Prostate gland (tissue), 2 donors: ENCODE measurements around the gene AGBL3. TPM values are rescaled to one million over a fixed set of nuclear protein-coding genes. Genes with fewer than 3 reads are reported as not detected.

Experiments used
- DNase-seq: peaks from one replicate; pipeline ENCODE4 v3.0.0-alpha.2; 2019; ENCODE audit warnings: low spot score
- H3K27ac ChIP-seq, 2 donors: fragments of 200-600 bp; sonication (generic); 2 replicates each; pipeline ENCODE4 v1.5.1; 2017 to 2019
- H3K27me3 ChIP-seq: fragments of 200-600 bp; sonication (generic); replicated peaks from 2 replicates; pipeline ENCODE4 v1.5.1; 2019; ENCODE audit not compliant: insufficient read depth
- H3K36me3 ChIP-seq, 2 donors: fragments of 200-600 bp; sonication (generic); 1 replicate in 1 of 2; 2 replicates in 1 of 2; pipeline versions ENCODE4 v1.5.1 to v1.8.1; 2017 to 2019
- H3K4me1 ChIP-seq: fragments of 200-600 bp; sonication (generic); replicated peaks from 2 replicates; pipeline ENCODE4 v1.5.1; 2019
- H3K4me3 ChIP-seq, 2 donors: fragments of 200-600 bp; sonication (generic); 2 replicates each; pipeline ENCODE4 v1.5.1; 2017 to 2019
- H3K9me3 ChIP-seq: fragments of 200-600 bp; sonication (generic); 2 replicates; pipeline ENCODE4 v1.5.1; 2017
- POLR2A ChIP-seq: fragments of 450-650 bp; IDR thresholded peaks from one replicate; pipeline ENCODE4 v1.6.1; 2016; ENCODE audit warnings: antibody characterized with exemption, mild to moderate bottlenecking
- POLR2AphosphoS5 ChIP-seq: sonication (generic); formaldehyde crosslinking; IDR thresholded peaks from one replicate; pipeline ENCODE4 v1.6.1; 2017; ENCODE audit warnings: antibody characterized with exemption
- WGBS: methylation state at CpG from one replicate; pipeline ENCODE4 v1.1.5; 2018; 5-methylcytosine and 5-hydroxymethylcytosine counted together
- intact Hi-C: fragments of 100-400 bp; cut with DNase I; formaldehyde crosslinking; loops from one replicate; pipeline ENCODE4 v1.14.2; 2022
- total RNA-seq, 2 donors: library from RNA; depleted of rRNA; stranded (reverse); fragments of >200 nt; gene quantifications; one replicate each; pipeline ENCODE4 v1.1.0, GENCODE V29; 2016
- TF ChIP-seq, protein P1 (sequence below), 4 experiments: fragments of 200-600 bp in 2 of 4; fragments of 450-650 bp in 2 of 4; sonication (generic) in 2 of 4; IDR thresholded peaks; 1 replicate in 3 of 4; 2 replicates in 1 of 4; pipeline ENCODE4 v1.5.1; 2016 to 2019; ENCODE audit warnings: antibody characterized with exemption in 4 of 4, mild to moderate bottlenecking in 2 of 4, moderate library complexity in 2 of 4

The AGBL3 gene
- total RNA-seq, 2 donors from 2014 or later, result 1.4 to 2.6 TPM

DNA sequence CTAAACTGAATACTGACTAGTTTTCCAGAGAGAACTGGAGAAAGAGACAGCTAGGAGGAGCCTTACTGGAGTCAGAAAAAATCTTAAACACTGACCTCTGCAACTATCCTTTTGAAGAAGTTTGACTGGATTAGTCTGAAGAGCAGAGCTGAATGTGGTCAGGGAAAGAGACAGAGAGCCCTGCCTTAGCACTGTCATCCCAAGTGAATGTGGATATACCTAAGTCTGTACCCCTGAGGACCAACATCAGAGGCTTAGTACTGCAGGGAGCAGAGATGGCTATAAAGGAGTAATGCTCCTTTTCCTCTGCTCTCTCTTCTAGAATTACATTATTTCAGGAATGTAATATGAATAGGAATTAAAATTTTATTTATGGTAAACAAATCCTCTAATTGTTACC is 91.7 kb downstream of the AGBL3 start:
- TF ChIP-seq POLR2AphosphoS5 (no peak), POLR2A (no peak)
- TF ChIP-seq, protein P1, sequence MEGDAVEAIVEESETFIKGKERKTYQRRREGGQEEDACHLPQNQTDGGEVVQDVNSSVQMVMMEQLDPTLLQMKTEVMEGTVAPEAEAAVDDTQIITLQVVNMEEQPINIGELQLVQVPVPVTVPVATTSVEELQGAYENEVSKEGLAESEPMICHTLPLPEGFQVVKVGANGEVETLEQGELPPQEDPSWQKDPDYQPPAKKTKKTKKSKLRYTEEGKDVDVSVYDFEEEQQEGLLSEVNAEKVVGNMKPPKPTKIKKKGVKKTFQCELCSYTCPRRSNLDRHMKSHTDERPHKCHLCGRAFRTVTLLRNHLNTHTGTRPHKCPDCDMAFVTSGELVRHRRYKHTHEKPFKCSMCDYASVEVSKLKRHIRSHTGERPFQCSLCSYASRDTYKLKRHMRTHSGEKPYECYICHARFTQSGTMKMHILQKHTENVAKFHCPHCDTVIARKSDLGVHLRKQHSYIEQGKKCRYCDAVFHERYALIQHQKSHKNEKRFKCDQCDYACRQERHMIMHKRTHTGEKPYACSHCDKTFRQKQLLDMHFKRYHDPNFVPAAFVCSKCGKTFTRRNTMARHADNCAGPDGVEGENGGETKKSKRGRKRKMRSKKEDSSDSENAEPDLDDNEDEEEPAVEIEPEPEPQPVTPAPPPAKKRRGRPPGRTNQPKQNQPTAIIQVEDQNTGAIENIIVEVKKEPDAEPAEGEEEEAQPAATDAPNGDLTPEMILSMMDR (IDR thresholded peaks at IDR 0.05), result no peak
- Histone ChIP-seq H3K4me3 (no peak overlapping the region), H3K27me3 (no peaks in the 10 kb centered on the region), H3K36me3 (no peaks in the 10 kb centered on the region), H3K4me1 (no peaks in the 10 kb centered on the region), H3K9me3 (no peaks in the 10 kb centered on the region), H3K27ac (no peak overlapping the region)
- DNase-seq, result no peak
- intact Hi-C loops, result no loop called here

DNA sequence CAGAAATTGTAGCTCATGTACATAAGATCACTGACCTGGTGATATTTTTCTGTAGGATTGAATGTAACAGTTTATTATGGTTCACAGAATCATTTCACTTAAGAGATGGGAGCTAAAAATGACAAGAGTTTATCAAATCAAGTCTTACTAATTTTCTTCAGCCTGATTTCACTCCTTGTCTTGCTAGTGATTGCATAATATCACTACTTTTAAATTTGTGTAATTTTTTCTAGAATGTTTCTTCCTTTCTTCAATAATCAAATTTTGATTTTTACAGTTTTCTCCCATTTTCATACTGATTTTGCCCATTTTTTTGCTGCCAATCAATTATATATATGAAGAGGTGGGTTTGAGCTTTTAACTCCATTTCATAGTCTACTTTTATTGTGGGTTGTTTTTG is 92.8 kb downstream of the AGBL3 start:
- H3K4me3 ChIP-seq, result no peak overlapping the region
- no peak overlapping the region for H3K27ac ChIP-seq
- H3K4me1 ChIP-seq, result no peaks in the 10 kb centered on the region
- DNase-seq, result no peak
- no peak for TF ChIP-seq POLR2AphosphoS5
- no peak for TF ChIP-seq POLR2A
- TF ChIP-seq, protein P1 (IDR thresholded peaks at IDR 0.05), result no peak
- H3K9me3 ChIP-seq, result no peaks in the 10 kb centered on the region
- H3K36me3 ChIP-seq, result no peaks in the 10 kb centered on the region
- intact Hi-C loops, result no loop called here
- H3K27me3 ChIP-seq, result no peaks in the 10 kb centered on the region

DNA sequence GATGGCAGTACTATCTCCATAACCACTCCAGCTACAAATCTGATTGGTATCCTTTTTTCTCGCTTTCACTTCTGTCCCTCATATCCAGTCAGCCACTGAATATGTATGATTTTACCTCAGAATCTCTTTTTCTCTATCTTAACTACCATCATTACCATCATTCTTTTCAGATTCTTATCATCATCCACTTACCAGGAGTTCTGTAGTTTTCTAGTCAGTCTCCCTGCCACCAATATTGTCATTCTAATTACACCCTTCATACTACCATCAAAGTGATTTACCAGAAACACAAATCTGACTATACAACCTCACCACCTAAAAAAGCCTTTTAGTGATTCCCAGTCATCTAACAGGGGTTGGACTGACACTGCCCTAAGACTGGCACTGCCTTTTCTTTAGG is 96.7 kb downstream of the AGBL3 start:
- TF ChIP-seq POLR2AphosphoS5 (no peak), POLR2A (no peak)
- TF ChIP-seq, protein P1 (IDR thresholded peaks at IDR 0.05), result no peak
- no peak for DNase-seq
- Histone ChIP-seq H3K4me3 (no peak overlapping the region), H3K27me3 (no peaks in the 10 kb centered on the region), H3K4me1 (no peaks in the 10 kb centered on the region), H3K27ac (no peak overlapping the region), H3K9me3 (no peaks in the 10 kb centered on the region), H3K36me3 (no peaks in the 10 kb centered on the region)
- intact Hi-C loops, result no loop called here
- 0% methylated on average over 1 of the region's 1 CpG for WGBS

DNA sequence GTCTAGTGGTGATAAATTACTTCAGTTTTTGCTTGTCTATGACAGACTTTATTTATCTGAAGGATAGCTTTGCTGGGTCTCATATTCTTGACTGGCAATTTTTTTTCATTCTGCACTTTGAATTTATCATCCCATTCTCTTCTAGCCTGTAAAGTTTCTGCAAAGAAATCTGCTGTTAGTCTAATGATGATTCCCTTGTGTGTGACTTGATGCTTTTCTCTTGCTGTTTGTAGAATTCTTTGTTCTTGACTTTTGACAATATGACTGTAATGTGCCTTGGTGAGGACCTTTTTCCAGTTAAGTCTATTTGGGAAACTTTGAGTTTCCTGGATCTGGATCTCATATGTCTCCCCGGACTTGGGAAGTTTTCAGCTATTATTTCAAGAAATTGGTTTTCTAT is 102.3 kb downstream of the AGBL3 start:
- H3K9me3 ChIP-seq, result no peaks in the 10 kb centered on the region
- no peak overlapping the region for H3K4me3 ChIP-seq
- no peak for DNase-seq
- intact Hi-C loops, result no loop called here
- no peaks in the 10 kb centered on the region for H3K36me3 ChIP-seq
- 97% methylated on average over 1 of the region's 1 CpG for WGBS
- no peaks in the 10 kb centered on the region for H3K4me1 ChIP-seq
- no peak overlapping the region for H3K27ac ChIP-seq
- H3K27me3 ChIP-seq, result no peaks in the 10 kb centered on the region
- TF ChIP-seq POLR2AphosphoS5 (no peak), POLR2A (no peak)
- TF ChIP-seq, protein P1 (IDR thresholded peaks at IDR 0.05), result no peak

DNA sequence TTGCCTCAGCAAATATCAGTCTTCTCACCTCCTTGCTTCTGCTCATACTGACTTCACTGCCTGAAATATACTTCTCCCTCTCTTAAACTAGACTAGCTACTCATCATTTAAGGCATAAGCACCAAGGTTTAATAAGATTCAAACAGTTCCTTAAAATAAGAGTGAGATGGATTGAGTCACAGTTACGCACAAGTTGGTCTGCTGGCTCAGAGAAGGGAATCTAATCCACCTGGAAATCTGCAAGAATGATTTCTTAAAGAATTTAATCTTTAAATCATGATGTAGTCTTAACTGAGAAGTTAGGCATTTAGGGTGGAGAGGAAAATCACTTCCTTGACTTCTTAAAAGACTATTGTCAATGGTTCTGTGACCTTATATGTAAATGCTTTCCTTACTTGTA is 105.4 kb downstream of the AGBL3 start:
- Histone ChIP-seq H3K9me3 (no peaks in the 10 kb centered on the region), H3K4me1 (no peaks in the 10 kb centered on the region), H3K27me3 (no peaks in the 10 kb centered on the region), H3K27ac (no peak overlapping the region), H3K36me3 (no peaks in the 10 kb centered on the region), H3K4me3 (no peak overlapping the region)
- DNase-seq, result no peak
- TF ChIP-seq POLR2A, result no peak
- TF ChIP-seq, protein P1 (IDR thresholded peaks at IDR 0.05), result no peak
- TF ChIP-seq POLR2AphosphoS5, result no peak
- 100% methylated on average over 1 of the region's 1 CpG for WGBS
- intact Hi-C loops, result no loop called here
